Testis (tissue), 2 donors: ENCODE results near the gene MBOAT7.

Experiments
- CTCF ChIP-seq, 3 experiments: fragments of 450-650 bp in 2 of 3; fragments of 200-600 bp in 1 of 3; sonication (generic) in 1 of 3; IDR thresholded peaks; one replicate each; pipeline ENCODE4 v1.5.1; 2016 to 2019; ENCODE audit warnings: antibody characterized with exemption in 3 of 3, mild to moderate bottlenecking in 2 of 3, moderate library complexity in 1 of 3
- POLR2A ChIP-seq: fragments of 450-650 bp; IDR thresholded peaks from one replicate; pipeline ENCODE4 v1.6.1; 2017; ENCODE audit warnings: antibody characterized with exemption, mild to moderate bottlenecking, moderate library complexity

- TF ChIP-seq POLR2A: no peak
- TF ChIP-seq CTCF (IDR thresholded peaks at IDR 0.05): no peak
These were observed 60.4 kb downstream of the MBOAT7 start for GRCh38 chr19:54128796-54129616.
